GM18867 (cell line): ENCODE measurements around the gene NDUFA11.
A peak's percentile ranks its signal among the peaks of the same experiment; 100 is the strongest.

Experiments used
- ATAC-seq: cut with Tn5 transposase; IDR thresholded peaks from one replicate; pipeline ENCODE4 v1.9.1; 2021; ENCODE audit warnings: mild to moderate bottlenecking, moderate library complexity; ENCODE audit not compliant: unreplicated experiment

Gene NDUFA11

DNA sequence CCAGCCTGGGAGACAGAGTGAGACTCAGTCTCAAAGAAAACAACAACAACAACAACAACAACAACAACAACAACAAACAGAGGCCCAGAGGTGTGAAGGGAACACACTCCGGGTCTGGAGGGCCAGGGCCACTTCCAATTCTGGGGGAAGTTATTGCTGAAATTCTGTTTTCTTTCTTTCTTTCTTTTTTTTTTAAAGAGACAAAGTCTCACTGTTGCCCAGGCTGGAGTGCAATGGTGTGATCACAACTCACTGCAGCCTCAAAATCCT is 7.0 kb upstream of the NDUFA11 start:
- ATAC-seq, result no peak

DNA sequence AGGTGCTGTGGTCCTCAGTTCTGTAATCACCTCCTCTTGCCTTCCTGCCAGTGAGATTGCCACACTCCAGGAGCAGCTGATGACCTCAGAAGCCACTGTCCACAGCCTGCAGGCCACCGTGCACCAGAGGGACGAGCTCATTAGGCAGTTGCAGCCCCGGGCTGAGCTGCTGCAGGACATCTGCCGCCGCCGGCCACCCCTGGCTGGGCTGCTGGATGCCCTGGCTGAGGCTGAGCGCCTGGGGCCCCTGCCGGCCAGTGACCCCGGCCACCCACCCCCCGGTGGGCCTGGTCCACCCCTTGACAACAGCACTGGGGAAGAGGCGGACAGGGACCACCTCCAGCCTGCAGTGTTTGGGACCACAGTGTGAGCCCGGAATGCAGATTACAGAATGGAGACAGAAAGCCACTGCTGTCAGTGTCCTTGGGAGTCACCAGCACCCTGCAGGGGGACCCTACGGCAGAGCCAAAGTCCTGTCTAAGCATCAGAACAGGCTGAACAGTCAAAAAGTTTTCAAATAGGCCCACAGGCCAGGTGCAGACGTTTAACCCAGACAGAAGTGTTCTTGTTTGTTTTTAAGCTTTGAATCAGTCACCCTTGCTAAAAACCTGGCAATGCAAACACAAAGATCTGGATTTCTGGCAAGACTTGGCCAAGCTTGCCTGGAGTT is 5.3 kb upstream of the NDUFA11 start:
- ATAC-seq, result no peak

GRCh38 chr19:5907241-5907640 is 3.7 kb upstream of the NDUFA11 start:
- no peak for ATAC-seq

DNA sequence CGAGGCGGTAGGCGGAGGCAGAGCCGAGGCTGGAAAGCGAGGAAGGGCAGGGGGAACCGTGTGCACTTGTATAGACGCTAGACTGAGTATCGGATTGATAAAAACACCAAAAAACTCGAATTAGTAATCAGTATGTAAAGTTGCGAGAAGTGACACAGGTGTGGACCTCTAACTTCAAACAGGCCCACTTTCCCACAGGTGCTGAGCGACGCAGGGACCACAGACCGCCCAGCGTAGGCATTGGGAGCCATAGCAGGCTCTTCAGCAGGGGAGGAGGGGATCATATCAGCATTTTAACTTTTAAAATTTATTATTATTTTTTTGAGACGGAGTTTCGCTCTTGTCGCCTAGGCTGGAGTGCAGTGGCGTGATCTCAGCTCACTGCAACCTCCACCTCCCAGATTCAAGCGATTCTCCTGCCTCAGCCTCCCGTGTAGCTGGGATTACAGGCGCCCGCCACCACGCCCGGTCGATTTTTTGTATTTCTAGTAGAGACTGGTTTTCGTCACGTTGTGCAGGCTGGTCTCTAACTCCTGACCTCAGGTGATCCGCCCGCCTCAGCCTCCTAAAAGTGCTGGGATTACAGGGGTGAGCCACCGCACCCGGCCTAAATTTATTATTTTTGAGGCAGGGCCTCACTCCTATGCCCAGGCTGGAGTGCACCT is 1.7 kb upstream of the NDUFA11 start:
- no peak for ATAC-seq

- peak; percentile 74 for ATAC-seq
Observed at GRCh38 chr19:5904352-5905113, 943 bp upstream of the NDUFA11 start, which contains the start of gene VMAC. Gene VMAC, plus strand, starts transcription at chr19:5904872. Its CDS starts 19 bp downstream, at chr19:5904891.

GRCh38 chr19:5903056-5903623 is 450 bp downstream of the NDUFA11 start:
- no peak for ATAC-seq

DNA sequence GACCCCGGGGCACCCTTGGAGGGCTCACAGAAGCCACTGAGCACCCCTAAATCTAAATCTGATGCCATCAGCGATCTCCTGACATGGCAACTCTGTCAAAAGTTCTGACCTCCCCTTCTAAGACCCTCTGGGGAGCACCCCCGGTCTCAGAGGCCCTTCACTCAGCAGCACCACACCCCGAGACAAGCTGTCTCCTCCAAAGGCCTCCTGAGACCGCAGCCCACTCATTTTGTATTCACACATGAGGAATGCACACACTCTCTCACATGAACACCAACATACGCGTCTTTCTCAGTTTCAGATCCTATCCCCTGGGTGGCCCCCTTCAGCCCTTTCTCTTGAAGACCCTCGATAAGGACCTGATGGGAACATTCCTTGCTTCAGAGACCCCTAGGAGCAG is 2.6 kb downstream of the NDUFA11 start:
- no peak for ATAC-seq

GRCh38 chr19:5899728-5900526 is 3.7 kb downstream of the NDUFA11 start:
- no peak for ATAC-seq

DNA sequence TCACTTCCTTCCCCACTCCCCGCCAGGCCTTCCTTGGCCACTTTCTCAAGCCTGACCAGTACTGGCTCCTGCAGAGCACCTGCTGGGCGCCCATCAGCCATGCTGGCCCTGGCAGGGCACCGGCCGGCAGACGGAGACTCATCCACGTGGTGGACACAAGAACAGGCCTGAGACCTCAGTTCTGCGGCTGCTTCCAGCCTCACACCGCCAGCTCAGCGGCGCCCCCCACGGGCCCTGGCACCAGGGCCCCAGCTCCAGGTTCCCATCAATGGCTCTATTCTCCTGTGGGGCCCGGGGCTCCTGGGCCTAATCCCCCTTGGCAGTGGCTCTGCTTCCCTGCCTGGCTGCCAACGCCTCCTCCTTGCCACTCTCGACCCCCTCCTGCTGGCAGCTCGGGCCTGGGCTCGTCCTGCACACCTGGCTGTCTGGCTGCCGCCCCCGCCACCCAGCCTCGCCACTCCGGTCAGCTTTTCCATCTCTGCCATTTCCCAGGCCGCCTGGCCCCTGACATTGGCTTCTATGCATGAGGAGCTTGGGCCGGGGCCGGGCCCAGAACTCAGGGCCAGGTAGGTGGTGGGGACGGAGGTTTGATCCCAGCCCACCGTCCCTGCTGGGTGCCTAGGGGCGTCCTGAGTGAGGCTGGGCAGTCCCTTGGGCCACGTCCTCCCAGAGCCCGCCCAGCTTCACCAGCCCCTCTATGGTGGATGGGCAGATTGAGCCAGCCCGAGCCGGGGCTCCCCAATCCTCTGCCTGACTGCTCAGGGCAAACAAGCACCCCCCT is 6.2 kb downstream of the NDUFA11 start:
- no peak for ATAC-seq

DNA sequence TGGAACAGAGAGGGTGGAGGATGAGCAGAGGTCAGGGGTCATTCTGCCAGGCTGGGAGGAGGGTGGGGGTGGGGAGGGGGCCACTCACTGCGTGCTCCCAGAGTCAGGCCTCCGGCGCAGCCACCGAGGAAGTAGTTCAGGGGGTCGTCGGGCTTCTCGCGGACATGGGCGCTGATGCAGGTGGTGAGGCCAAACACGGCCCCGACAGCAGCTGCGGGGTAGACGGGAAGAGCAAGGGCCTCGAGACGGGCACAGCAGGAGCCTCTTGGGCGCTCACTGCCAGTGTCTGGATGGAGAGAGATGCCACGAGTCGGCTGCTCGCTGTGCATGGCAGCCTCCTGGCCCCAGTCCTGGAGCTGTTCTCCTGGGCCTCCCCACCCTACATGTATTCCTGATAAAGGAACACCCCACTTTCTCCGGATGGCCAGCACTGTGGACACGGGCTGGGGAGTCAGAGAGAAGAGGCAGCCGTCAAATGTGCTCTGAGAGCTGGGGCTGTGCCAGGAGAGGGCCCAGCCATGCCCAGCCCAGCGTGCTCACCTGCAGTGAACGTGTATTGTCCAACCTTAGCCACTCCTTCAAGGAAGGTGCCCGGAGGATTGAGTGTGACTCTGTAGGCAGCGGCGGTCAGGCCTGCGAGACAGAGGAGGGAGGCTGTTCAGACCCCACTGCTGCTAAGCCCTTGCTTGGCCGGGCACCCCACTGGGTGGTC is 7.1 kb downstream of the NDUFA11 start:
- no peak for ATAC-seq

- no peak for ATAC-seq
Observed at GRCh38 chr19:5895890-5896289, 7.7 kb downstream of the NDUFA11 start.

- ATAC-seq, result no peak
Observed at GRCh38 chr19:5895409-5895808, 8.2 kb downstream of the NDUFA11 start.

DNA sequence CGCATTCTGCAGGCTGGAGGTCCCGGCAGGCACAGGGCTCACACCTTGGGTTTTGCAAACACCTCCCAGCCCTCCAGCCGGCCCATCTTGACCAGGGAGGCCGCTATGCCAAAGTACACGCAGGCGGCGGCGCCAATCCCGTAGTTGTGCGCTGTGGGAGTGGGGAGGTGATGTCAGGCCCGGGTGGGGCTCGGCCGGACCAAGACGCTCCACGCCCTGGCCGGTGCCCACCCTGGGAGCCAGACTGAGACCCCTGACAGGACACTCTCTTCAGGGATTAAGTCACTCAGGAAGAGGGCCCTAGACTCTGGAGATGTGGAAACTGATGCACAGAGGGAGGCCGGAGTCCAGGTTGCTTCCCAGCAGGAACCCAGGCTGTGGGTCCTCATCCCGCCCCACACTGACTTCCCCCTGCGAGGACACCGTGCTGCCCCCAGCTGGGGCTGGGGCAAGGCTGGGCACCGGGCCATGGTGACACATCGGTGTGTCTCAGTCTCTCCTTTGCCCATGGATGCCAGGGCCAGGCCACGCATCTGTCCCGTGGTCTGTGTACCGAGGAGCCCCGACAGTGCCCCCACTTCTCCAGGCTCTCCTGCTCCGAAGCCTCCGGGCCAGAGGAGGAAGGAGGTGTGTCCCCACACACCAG is 8.8 kb downstream of the NDUFA11 start:
- ATAC-seq, result no peak

DNA sequence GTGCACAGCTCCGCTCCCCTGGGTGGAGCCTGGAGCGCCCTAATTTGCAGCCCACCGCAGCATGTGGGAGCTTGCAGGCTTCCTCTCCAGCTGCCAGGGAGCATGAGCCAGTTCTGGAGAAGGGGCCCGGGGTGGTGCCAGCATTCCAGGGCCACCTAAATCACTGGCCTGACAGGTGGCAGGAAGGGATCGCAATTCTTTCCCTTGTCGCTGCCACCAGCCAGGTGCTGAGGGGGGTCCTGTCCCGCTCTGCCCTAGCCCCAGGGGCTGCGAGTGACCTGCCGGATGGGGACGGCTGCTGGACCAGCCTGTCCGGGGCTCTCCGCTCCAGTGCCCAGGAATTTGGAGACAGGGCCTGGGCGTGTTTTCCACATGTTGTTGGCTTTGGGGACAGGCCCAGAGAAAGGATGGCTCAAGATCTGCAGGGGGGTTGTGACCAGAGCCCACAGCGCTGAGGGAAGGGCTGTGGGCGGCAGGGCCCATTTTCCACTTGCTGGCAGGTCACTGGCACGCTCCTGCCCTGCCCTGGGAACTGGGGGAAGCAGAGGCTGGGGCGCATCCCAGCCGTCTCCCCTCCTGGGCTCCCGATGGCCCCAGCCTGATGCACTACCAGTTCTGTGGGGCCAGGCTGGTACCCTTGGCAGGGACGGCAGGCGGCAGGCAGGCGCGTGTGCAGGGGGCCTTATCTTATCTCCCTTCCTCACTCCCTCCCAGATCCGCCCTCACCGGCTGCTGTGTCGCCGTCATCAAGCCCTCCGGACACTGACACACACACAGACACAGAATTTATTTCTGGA is 9.5 kb downstream of the NDUFA11 start:
- no peak for ATAC-seq

DNA sequence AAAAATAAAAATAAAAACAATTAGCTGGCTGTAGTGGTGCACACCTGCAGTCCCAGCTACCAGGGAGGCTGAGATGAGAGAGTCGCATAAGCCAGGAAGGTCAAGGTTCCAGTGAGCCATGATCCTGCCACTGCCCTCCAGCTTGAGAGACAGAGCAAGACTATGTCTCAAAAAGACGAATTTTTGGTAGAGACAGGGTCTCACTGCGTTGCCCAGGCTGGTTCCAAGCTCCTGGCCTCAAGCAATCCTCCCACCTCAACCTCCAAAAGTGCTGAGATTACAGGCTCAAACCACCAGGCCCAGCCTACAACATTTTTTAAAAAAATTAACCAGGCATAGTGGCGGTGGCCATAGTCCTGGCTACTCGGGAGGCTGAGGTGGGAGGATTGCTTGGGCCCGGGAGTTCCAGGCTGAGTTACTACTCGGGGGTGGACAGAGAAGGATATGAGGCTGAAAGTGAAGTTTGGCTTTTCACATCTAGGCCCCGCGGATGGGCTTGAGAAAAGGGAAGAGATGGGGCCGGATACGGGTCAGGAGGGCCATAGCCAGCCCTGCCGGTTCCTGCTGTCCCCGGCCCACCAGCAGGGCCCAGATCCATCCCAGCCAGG is 10.2 kb downstream of the NDUFA11 start:
- no peak for ATAC-seq

DNA sequence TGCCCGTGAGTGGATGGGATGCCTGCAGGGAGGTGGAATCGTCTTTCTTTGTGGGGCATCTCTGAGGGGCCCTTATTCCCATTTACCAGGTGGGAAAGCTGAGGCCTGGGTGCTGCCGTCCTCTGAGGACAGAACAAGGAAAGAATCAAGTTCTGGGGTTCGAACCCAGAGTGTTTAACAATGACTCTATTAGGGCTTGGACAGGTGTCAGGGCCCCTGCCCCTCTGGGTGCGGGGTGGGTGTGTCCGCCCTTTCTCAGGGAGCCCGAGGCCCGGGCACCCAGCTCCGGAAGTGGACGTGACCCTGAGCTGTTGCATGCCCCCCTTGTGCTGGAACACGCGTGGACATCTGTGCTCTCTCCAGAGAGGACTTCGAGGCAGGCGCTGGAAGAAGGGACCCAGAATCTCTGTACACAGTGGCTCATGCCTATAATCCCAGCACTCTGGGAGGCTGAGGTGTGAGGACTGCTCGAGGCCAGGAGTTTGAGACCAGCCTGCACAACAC is 10.8 kb downstream of the NDUFA11 start:
- no peak for ATAC-seq

- no peak for ATAC-seq
Observed at GRCh38 chr19:5891938-5892771, 11.4 kb downstream of the NDUFA11 start.
